SK-N-SH treated with all-trans-retinoic acid at 6 μM for 48 hours (cell line): ENCODE measurements around the gene B3GALNT2.

Source experiments
- ATAC-seq: fragments of 200-7000 bp; cut with Tn5 transposase; 3 replicates; pipeline ENCODE4 v1.9.1; 2020; ENCODE audit warnings: mild to moderate bottlenecking, moderate library complexity
- ARNTL ChIP-seq: fragments of 450-650 bp; formaldehyde crosslinking; IDR thresholded peaks from 2 replicates; pipeline ENCODE4 v1.5.0; 2020; ENCODE audit warnings: low read depth, mild to moderate bottlenecking, moderate library complexity, borderline replicate concordance
- CREB5 ChIP-seq: fragments of 250-450 bp; sonication (Bioruptor Pico); IDR thresholded peaks from 2 replicates; pipeline ENCODE4 v1.5.1; 2020; ENCODE audit warnings: low read depth, mild to moderate bottlenecking, moderate library complexity
- CSDC2 ChIP-seq: fragments of 250-450 bp; sonication (Bioruptor Pico); IDR thresholded peaks from 2 replicates; pipeline ENCODE4 v1.5.0; 2020; ENCODE audit warnings: mild to moderate bottlenecking, moderate library complexity
- ESRRG ChIP-seq: fragments of 250-450 bp; sonication (Bioruptor Pico); IDR thresholded peaks from 2 replicates; pipeline ENCODE4 v1.6.1; 2021; ENCODE audit warnings: mild to moderate bottlenecking
- GLIS3 ChIP-seq: fragments of 250-450 bp; sonication (Bioruptor Pico); IDR thresholded peaks from 2 replicates; pipeline ENCODE4 v1.5.0; 2020; ENCODE audit warnings: mild to moderate bottlenecking, moderate library complexity
- ISL1 ChIP-seq: fragments of 250-450 bp; sonication (Bioruptor Pico); IDR thresholded peaks from 2 replicates; pipeline ENCODE4 v2.1.2; 2022; ENCODE audit warnings: mild to moderate bottlenecking, moderate library complexity
- OSR1 ChIP-seq: fragments of 250-450 bp; sonication (Bioruptor Pico); IDR thresholded peaks from 2 replicates; pipeline ENCODE4 v1.8.0; 2022; ENCODE audit warnings: moderate library complexity, mild to moderate bottlenecking, inconsistent platforms
- POU6F1 ChIP-seq: fragments of 250-450 bp; sonication (Bioruptor Pico); IDR thresholded peaks from 2 replicates; pipeline ENCODE4 v1.8.0; 2021; ENCODE audit warnings: low read depth, mild to moderate bottlenecking, moderate library complexity, borderline replicate concordance
- PPARA ChIP-seq: fragments of 250-450 bp; sonication (Bioruptor Pico); IDR thresholded peaks from 2 replicates; pipeline ENCODE4 v1.5.0; 2020; ENCODE audit warnings: mild to moderate bottlenecking, borderline replicate concordance
- RARB ChIP-seq: fragments of 250-450 bp; sonication (Bioruptor Pico); IDR thresholded peaks from 2 replicates; pipeline ENCODE4 v1.8.0; 2021; ENCODE audit warnings: mild to moderate bottlenecking, moderate library complexity
- SNAI2 ChIP-seq: fragments of 250-450 bp; sonication (Bioruptor Pico); IDR thresholded peaks from 2 replicates; pipeline ENCODE4 v1.5.0; 2020; ENCODE audit warnings: mild to moderate bottlenecking, moderate library complexity
- TCF4 ChIP-seq: fragments of 250-450 bp; sonication (Bioruptor Pico); IDR thresholded peaks from 2 replicates; pipeline ENCODE4 v1.8.0; 2021; ENCODE audit warnings: mild to moderate bottlenecking, moderate library complexity, borderline replicate concordance
- TOX ChIP-seq: fragments of 250-450 bp; sonication (Bioruptor Pico); IDR thresholded peaks from 2 replicates; pipeline ENCODE4 v1.8.0; 2021; ENCODE audit warnings: mild to moderate bottlenecking, moderate library complexity, borderline replicate concordance
- ZC3H10 ChIP-seq: fragments of 250-450 bp; sonication (Bioruptor Pico); IDR thresholded peaks from 2 replicates; pipeline ENCODE4 v1.5.1; 2021; ENCODE audit warnings: mild to moderate bottlenecking, moderate library complexity
- ZFP3 ChIP-seq: fragments of 250-450 bp; sonication (Bioruptor Pico); IDR thresholded peaks from 2 replicates; pipeline ENCODE4 v1.5.0; 2020; ENCODE audit warnings: mild to moderate bottlenecking, moderate library complexity
- ZFP30 ChIP-seq: fragments of 450-650 bp; formaldehyde crosslinking; IDR thresholded peaks from 2 replicates; pipeline ENCODE4 v1.5.0; 2022; ENCODE audit warnings: mild to moderate bottlenecking, moderate library complexity
- ZNF565 ChIP-seq: fragments of 450-650 bp; formaldehyde crosslinking; conservative IDR thresholded peaks from 2 replicates; pipeline ENCODE4 v1.5.0; 2020; ENCODE audit warnings: low read depth, mild to moderate bottlenecking, moderate library complexity
- ZNF70 ChIP-seq: fragments of 450-650 bp; formaldehyde crosslinking; IDR thresholded peaks from 2 replicates; pipeline ENCODE4 v1.5.0; 2020; ENCODE audit warnings: mild to moderate bottlenecking, moderate library complexity
- ZNF8 ChIP-seq: fragments of 450-650 bp; formaldehyde crosslinking; IDR thresholded peaks from 2 replicates; pipeline ENCODE4 v1.5.0; 2020; ENCODE audit warnings: mild to moderate bottlenecking, moderate library complexity
- TF ChIP-seq, protein P1 (sequence below): fragments of 250-450 bp; sonication (Bioruptor Pico); IDR thresholded peaks from 2 replicates; pipeline ENCODE4 v1.8.0; 2020; ENCODE audit warnings: mild to moderate bottlenecking, moderate library complexity, borderline replicate concordance
- TF ChIP-seq, protein P2 (sequence below): fragments of 250-450 bp; sonication (Bioruptor Pico); IDR thresholded peaks from 2 replicates; pipeline ENCODE4 v1.5.1; 2021; ENCODE audit warnings: mild to moderate bottlenecking, moderate library complexity

Gene B3GALNT2

GRCh38 chr1:235417086-235417697 is 87.1 kb downstream of the B3GALNT2 start:
- ATAC-seq = peak; percentile 79
- no peak for TF ChIP-seq ZNF8 (CRISPR knock-in tag)
- no peak for TF ChIP-seq TOX
- TF ChIP-seq ESRRG (CRISPR knock-in tag) = no peak
- no peak for TF ChIP-seq ISL1 (CRISPR knock-in tag)
- no peak for TF ChIP-seq PPARA (CRISPR knock-in tag)
- no peak for TF ChIP-seq TCF4 (CRISPR knock-in tag)
- no peak for TF ChIP-seq ARNTL (CRISPR knock-in tag)
- TF ChIP-seq CREB5 (CRISPR knock-in tag) = no peak
- no peak for TF ChIP-seq POU6F1 (CRISPR knock-in tag)
- TF ChIP-seq ZFP3 (CRISPR knock-in tag) = no peak
- no peak for TF ChIP-seq SNAI2 (CRISPR knock-in tag)
- TF ChIP-seq ZC3H10 (CRISPR knock-in tag) = no peak
- TF ChIP-seq, protein P1, sequence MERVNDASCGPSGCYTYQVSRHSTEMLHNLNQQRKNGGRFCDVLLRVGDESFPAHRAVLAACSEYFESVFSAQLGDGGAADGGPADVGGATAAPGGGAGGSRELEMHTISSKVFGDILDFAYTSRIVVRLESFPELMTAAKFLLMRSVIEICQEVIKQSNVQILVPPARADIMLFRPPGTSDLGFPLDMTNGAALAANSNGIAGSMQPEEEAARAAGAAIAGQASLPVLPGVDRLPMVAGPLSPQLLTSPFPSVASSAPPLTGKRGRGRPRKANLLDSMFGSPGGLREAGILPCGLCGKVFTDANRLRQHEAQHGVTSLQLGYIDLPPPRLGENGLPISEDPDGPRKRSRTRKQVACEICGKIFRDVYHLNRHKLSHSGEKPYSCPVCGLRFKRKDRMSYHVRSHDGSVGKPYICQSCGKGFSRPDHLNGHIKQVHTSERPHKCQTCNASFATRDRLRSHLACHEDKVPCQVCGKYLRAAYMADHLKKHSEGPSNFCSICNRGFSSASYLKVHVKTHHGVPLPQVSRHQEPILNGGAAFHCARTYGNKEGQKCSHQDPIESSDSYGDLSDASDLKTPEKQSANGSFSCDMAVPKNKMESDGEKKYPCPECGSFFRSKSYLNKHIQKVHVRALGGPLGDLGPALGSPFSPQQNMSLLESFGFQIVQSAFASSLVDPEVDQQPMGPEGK (CRISPR knock-in tag) = no peak
- no peak for TF ChIP-seq ZNF565 (CRISPR knock-in tag)
- TF ChIP-seq ZNF70 (CRISPR knock-in tag) = no peak
- no peak for TF ChIP-seq GLIS3
- TF ChIP-seq, all 23 proteins: peak for 0

- ATAC-seq = peak; percentile 33; the same call in 2 of the 3 replicates
Observed at GRCh38 chr1:235416662-235417049, 87.6 kb downstream of the B3GALNT2 start.

GRCh38 chr1:235415008-235415904 is 89.0 kb downstream of the B3GALNT2 start:
- no peak for TF ChIP-seq ZFP30
- TF ChIP-seq PPARA (CRISPR knock-in tag) = no peak
- no peak for TF ChIP-seq CREB5 (CRISPR knock-in tag)
- no peak for TF ChIP-seq ISL1 (CRISPR knock-in tag)
- no peak for TF ChIP-seq ZC3H10 (CRISPR knock-in tag)
- TF ChIP-seq ZFP3 (CRISPR knock-in tag) = no peak
- TF ChIP-seq, protein P2, sequence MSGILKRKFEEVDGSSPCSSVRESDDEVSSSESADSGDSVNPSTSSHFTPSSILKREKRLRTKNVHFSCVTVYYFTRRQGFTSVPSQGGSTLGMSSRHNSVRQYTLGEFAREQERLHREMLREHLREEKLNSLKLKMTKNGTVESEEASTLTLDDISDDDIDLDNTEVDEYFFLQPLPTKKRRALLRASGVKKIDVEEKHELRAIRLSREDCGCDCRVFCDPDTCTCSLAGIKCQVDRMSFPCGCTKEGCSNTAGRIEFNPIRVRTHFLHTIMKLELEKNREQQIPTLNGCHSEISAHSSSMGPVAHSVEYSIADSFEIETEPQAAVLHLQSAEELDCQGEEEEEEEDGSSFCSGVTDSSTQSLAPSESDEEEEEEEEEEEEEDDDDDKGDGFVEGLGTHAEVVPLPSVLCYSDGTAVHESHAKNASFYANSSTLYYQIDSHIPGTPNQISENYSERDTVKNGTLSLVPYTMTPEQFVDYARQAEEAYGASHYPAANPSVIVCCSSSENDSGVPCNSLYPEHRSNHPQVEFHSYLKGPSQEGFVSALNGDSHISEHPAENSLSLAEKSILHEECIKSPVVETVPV (CRISPR knock-in tag) = no peak
- no peak for TF ChIP-seq ZNF8 (CRISPR knock-in tag)
- no peak for TF ChIP-seq TOX
- no peak for TF ChIP-seq OSR1 (CRISPR knock-in tag)
- peak; percentile 86 for ATAC-seq

More at GRCh38 chr1:235416662-235417049, 87.6 kb downstream of the B3GALNT2 start:
- TF ChIP-seq CSDC2 = no peak
- TF ChIP-seq, protein P2 (CRISPR knock-in tag) = no peak
- no peak for TF ChIP-seq ZNF565 (CRISPR knock-in tag)
- no peak for TF ChIP-seq ZFP3 (CRISPR knock-in tag)
- TF ChIP-seq ESRRG (CRISPR knock-in tag) = no peak
- TF ChIP-seq ZNF70 (CRISPR knock-in tag) = no peak
- no peak for TF ChIP-seq RARB
- TF ChIP-seq, all 23 proteins: peak for 0
